SK-N-SH (cell line): ENCODE measurements around the gene YDJC. TPM values are rescaled to one million over a fixed set of nuclear protein-coding genes. Genes with fewer than 3 reads are reported as not detected.

ENCODE experiments used
- CTCF ChIA-PET: fragments of 300-600, 350-600 bp; formaldehyde crosslinking; extraction: SDS; loops from one replicate; lab custom pipeline; 2021; lab: Yijun Ruan, JAX
- POLR2A ChIA-PET: fragments of 350-600 bp; sonication (Branson Sonifier 250); formaldehyde crosslinking; extraction: SDS; loops from one replicate; lab custom pipeline; 2020; ENCODE audit warnings: antibody characterized with exemption, inconsistent platforms; lab: Yijun Ruan, JAX
- DNase-seq: peaks from one replicate; pipeline ENCODE4 v3.0.0; 2012
- H2AFZ ChIP-seq: fragments of 200-600 bp; sonication (generic); 2 replicates; pipeline ENCODE4 v1.8.1; 2016; ENCODE audit warnings: antibody characterized with exemption, mild to moderate bottlenecking, low read depth
- H3F3A ChIP-seq: fragments of 200-600 bp; sonication (generic); replicated peaks from 2 replicates; pipeline ENCODE3; 2016; ENCODE audit warnings: antibody characterized with exemption, mild to moderate bottlenecking; ENCODE audit not compliant: insufficient read depth
- H3K27ac ChIP-seq, 2 experiments: fragments of 200-500 bp in 1 of 2; fragments of 200-600 bp in 1 of 2; sonication (Bioruptor generic) in 1 of 2; sonication (generic), shearing (Covaris generic) in 1 of 2; 2 replicates each; pipeline versions ENCODE4 v1.5.1 to v1.6.1; 2014 to 2016; ENCODE audit warnings: low read depth in 2 of 2, inconsistent platforms in 1 of 2, low read length in 1 of 2, mild to moderate bottlenecking in 1 of 2, mixed read lengths in 1 of 2
- H3K27me3 ChIP-seq: fragments of 200-600 bp; sonication (generic), shearing (Covaris generic); 2 replicates; pipeline ENCODE4 v1.6.1; 2016; ENCODE audit warnings: mixed run types; ENCODE audit not compliant: insufficient read depth
- H3K36me3 ChIP-seq, 2 experiments: fragments of 200-500 bp in 1 of 2; fragments of 200-600 bp in 1 of 2; sonication (Bioruptor generic) in 1 of 2; sonication (generic) in 1 of 2; replicated peaks in 1 of 2; 2 replicates each; pipeline versions ENCODE3 to v1.5.1; 2014 to 2016; ENCODE audit warnings: low read length in 1 of 2, mild to moderate bottlenecking in 1 of 2; ENCODE audit not compliant: insufficient read depth in 2 of 2, control insufficient read depth in 1 of 2
- H3K4me1 ChIP-seq, 2 experiments: fragments of 200-500 bp in 1 of 2; fragments of 200-600 bp in 1 of 2; sonication (Bioruptor generic) in 1 of 2; sonication (generic), shearing (Covaris generic) in 1 of 2; 2 replicates each; pipeline versions ENCODE4 v1.5.1 to v1.6.1; 2014 to 2016; ENCODE audit warnings: low read depth in 1 of 2, low read length in 1 of 2, mixed run types in 1 of 2; ENCODE audit not compliant: insufficient read depth in 2 of 2, control insufficient read depth in 1 of 2
- H3K4me2 ChIP-seq: fragments of 200-600 bp; sonication (generic), shearing (Covaris generic); 2 replicates; pipeline ENCODE4 v1.6.1; 2017; ENCODE audit warnings: mixed run types
- H3K4me3 ChIP-seq, 2 experiments: fragments of 200-500 bp in 1 of 2; fragments of 200-600 bp in 1 of 2; sonication (Bioruptor generic) in 1 of 2; sonication (generic), shearing (Covaris generic) in 1 of 2; 2 replicates each; pipeline versions ENCODE4 v1.5.1 to v1.8.1; 2014 to 2016; ENCODE audit warnings: low read depth in 2 of 2, inconsistent platforms in 1 of 2, low read length in 1 of 2, mild to moderate bottlenecking in 1 of 2, mixed read lengths in 1 of 2, moderate library complexity in 1 of 2
- H3K79me2 ChIP-seq: fragments of 200-600 bp; sonication (generic); 2 replicates; pipeline ENCODE4 v1.8.1; 2017; ENCODE audit warnings: mild to moderate bottlenecking; ENCODE audit not compliant: insufficient read depth
- H3K9ac ChIP-seq: fragments of 200-600 bp; sonication (generic); 2 replicates; pipeline ENCODE4 v1.6.1; 2017; ENCODE audit warnings: mixed run types
- H3K9me2 ChIP-seq: fragments of 200-600 bp; sonication (generic); 2 replicates; pipeline ENCODE4 v1.6.1; 2017; ENCODE audit warnings: mixed run types
- H3K9me3 ChIP-seq: fragments of 200-600 bp; sonication (generic); 2 replicates; pipeline ENCODE4 v1.6.1; 2017; ENCODE audit warnings: mixed run types, mild to moderate bottlenecking, moderate library complexity
- H4K20me1 ChIP-seq: fragments of 200-600 bp; sonication (generic); 2 replicates; pipeline ENCODE4 v1.6.1; 2017; ENCODE audit warnings: mild to moderate bottlenecking, mixed run types; ENCODE audit not compliant: insufficient read depth
- ELF1 ChIP-seq: IDR thresholded peaks from 2 replicates; pipeline ENCODE4 v1.4.0; 2012
- EP300 ChIP-seq, 2 experiments: IDR thresholded peaks; 2 replicates each; pipeline versions ENCODE4 v1.4.0 to v1.6.1; 2012; ENCODE audit warnings: borderline replicate concordance in 1 of 2, low read depth in 1 of 2, low read length in 1 of 2
- EZH2phosphoT487 ChIP-seq: fragments of 200-600 bp; sonication (generic); IDR thresholded peaks from 2 replicates; pipeline ENCODE4 v1.6.1; 2017; ENCODE audit warnings: low read depth, mixed run types, mild to moderate bottlenecking, antibody characterized with exemption, moderate library complexity, borderline replicate concordance
- FOXJ3 ChIP-seq: sonication (generic); formaldehyde crosslinking; IDR thresholded peaks from 2 replicates; pipeline ENCODE4 v1.5.1; 2020; ENCODE audit warnings: mild to moderate bottlenecking, missing genetic modification reagents
- GABPA ChIP-seq: IDR thresholded peaks from 2 replicates; pipeline ENCODE4 v1.4.0; 2012; ENCODE audit warnings: low read depth, mild to moderate bottlenecking
- GATA2 ChIP-seq: sonication (generic); formaldehyde crosslinking; IDR thresholded peaks from 2 replicates; pipeline ENCODE4 v1.5.0; 2020; ENCODE audit warnings: mild to moderate bottlenecking, missing genetic modification reagents
- NFIC ChIP-seq: IDR thresholded peaks from 2 replicates; pipeline ENCODE4 v1.4.0; 2012; ENCODE audit warnings: borderline replicate concordance
- NRF1 ChIP-seq: IDR thresholded peaks from 2 replicates; pipeline ENCODE4 v1.6.1; 2012; ENCODE audit warnings: low read depth, mild to moderate bottlenecking, low read length
- SIN3A ChIP-seq: IDR thresholded peaks from 2 replicates; pipeline ENCODE4 v1.6.1; 2012; ENCODE audit warnings: low read depth, mild to moderate bottlenecking, low read length, moderate library complexity, borderline replicate concordance
- SMC3 ChIP-seq: IDR thresholded peaks from 2 replicates; pipeline ENCODE4 v1.6.1; 2012; ENCODE audit warnings: low read depth, low read length, improper control_type of control experiment
- TCF12 ChIP-seq: IDR thresholded peaks from 2 replicates; pipeline ENCODE4 v1.4.0; 2012
- WGBS: methylation state at CpG from one replicate; pipeline ENCODE4 v1.1.6; 2017; ENCODE audit warnings: low lambda C conversion rate; 5-methylcytosine and 5-hydroxymethylcytosine counted together
- polyA plus RNA-seq, 3 experiments: library from polyadenylated mRNA; depleted of rRNA; stranded (reverse); fragments of >200 nt; gene quantifications; 2 replicates each; pipeline ENCODE4 v1.2.3, GENCODE V29; 2012
- TF ChIP-seq, protein P1 (sequence below): IDR thresholded peaks from 2 replicates; pipeline ENCODE4 v1.4.0; 2012; ENCODE audit warnings: low read depth
- TF ChIP-seq, protein P2 (sequence below): IDR thresholded peaks from 2 replicates; pipeline ENCODE4 v1.6.1; 2012; ENCODE audit warnings: mild to moderate bottlenecking, low read depth, low read length, moderate library complexity

Gene YDJC
- polyA plus RNA-seq, 1 of the 3 experiments (the other 2 are of a cell fraction): 37.4 TPM

DNA sequence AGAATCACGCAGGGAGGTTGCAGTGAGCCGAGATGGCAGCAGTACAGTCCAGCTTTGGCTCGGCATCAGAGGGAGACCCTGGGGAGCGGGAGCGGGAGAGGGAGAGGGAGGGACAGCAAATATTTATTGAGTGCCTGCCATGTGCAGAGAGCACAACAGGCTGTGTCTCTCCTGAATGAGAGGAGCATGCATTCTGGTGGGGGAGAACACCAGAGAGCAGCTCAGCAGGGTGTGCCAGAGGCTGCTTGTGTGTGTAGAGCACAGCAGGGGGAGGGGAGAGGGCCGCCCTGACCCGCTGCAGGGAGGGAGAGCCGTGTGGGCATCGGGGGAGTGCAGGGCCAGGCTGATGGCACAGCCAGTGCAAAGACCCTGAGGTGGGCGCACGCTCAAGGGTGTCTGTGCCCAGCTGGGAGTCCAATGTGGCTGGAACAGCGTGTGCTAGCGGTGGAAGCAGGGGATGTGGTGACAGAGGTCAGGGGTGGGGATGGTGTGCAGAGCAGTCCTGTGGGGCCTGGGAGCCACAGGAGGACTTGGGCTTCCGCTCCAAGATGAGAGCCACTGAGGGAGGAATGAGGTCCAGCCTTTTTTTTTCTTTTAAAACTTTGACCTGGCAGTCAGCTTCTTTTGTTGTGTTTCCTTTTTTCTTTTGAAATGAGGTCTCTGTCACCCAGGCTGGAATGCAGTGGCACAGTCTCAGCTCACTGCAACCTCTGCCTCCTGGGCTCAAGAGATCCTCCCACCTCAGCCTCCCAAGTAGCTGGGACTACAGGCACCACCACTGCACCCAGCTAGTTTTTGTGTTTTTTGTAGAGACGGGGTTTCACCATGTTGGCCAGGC, 48.0 kb upstream of the YDJC start:
- Histone ChIP-seq H3K4me1 (no peaks in the 10 kb centered on the region; a peak in 1 of 4 replicates), H4K20me1 (no peaks in the 10 kb centered on the region), H3K4me2 (no peak overlapping the region), H3K9ac (no peak overlapping the region), H3K27ac (no peak overlapping the region), H3F3A (no peaks in the 10 kb centered on the region), H3K27me3 (no peaks in the 10 kb centered on the region), H2AFZ (no peak overlapping the region), H3K79me2 (no peaks in the 10 kb centered on the region), H3K9me2 (no peaks in the 10 kb centered on the region), H3K36me3 (peaks cover 4 to 35% of the 10 kb centered on the region in 2 experiments), H3K9me3 (no peaks in the 10 kb centered on the region), H3K4me3 (no peak overlapping the region)
- no peak for DNase-seq
- ChIA-PET CTCF (interaction anchor here (1.2 kb wide), 1 partner anchor 261 kb away, joined by 4 read pairs; no protein-coding TSS in a partner anchor), POLR2A (interaction anchor here (1.1 kb wide), 1 partner anchor 12 kb away, joined by 3 read pairs; the partner anchor contains the start of gene PPIL2)
- 91% methylated on average over 15 of the region's 15 CpGs for WGBS
- TF ChIP-seq GABPA (no peak), EZH2phosphoT487 (no peak), FOXJ3 (CRISPR knock-in tag) (no peak), SMC3 (no peak), ELF1 (no peak), GATA2 (CRISPR knock-in tag) (no peak), NRF1 (no peak), SIN3A (no peak), NFIC (no peak), EP300 (IDR thresholded peaks at IDR 0.05; ENCODE audit: borderline replicate concordance in 1 of 2, low read depth in 1 of 2, low read length in 1 of 2) (no peak), TCF12 (no peak)
- TF ChIP-seq, protein P1, sequence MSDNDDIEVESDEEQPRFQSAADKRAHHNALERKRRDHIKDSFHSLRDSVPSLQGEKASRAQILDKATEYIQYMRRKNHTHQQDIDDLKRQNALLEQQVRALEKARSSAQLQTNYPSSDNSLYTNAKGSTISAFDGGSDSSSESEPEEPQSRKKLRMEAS: no peak
- TF ChIP-seq, protein P2, sequence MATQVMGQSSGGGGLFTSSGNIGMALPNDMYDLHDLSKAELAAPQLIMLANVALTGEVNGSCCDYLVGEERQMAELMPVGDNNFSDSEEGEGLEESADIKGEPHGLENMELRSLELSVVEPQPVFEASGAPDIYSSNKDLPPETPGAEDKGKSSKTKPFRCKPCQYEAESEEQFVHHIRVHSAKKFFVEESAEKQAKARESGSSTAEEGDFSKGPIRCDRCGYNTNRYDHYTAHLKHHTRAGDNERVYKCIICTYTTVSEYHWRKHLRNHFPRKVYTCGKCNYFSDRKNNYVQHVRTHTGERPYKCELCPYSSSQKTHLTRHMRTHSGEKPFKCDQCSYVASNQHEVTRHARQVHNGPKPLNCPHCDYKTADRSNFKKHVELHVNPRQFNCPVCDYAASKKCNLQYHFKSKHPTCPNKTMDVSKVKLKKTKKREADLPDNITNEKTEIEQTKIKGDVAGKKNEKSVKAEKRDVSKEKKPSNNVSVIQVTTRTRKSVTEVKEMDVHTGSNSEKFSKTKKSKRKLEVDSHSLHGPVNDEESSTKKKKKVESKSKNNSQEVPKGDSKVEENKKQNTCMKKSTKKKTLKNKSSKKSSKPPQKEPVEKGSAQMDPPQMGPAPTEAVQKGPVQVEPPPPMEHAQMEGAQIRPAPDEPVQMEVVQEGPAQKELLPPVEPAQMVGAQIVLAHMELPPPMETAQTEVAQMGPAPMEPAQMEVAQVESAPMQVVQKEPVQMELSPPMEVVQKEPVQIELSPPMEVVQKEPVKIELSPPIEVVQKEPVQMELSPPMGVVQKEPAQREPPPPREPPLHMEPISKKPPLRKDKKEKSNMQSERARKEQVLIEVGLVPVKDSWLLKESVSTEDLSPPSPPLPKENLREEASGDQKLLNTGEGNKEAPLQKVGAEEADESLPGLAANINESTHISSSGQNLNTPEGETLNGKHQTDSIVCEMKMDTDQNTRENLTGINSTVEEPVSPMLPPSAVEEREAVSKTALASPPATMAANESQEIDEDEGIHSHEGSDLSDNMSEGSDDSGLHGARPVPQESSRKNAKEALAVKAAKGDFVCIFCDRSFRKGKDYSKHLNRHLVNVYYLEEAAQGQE: no peak
